Adrenal gland (tissue), 12 donors: ENCODE measurements around the gene TWNK. TPM values are rescaled to one million over a fixed set of nuclear protein-coding genes. Genes with fewer than 3 reads are reported as not detected.

Experiments
- DNase-seq, 7 donors: peaks; one replicate each; pipeline ENCODE4 v3.0.0-alpha.2; 2019 to 2020
- H3K27ac ChIP-seq, 5 donors: fragments of 200-600 bp; sonication (generic) in 4 of 5; 1 replicate in 3 of 5; 2 replicates in 2 of 5; pipeline versions ENCODE4 v1.5.1 to v1.8.0; 2016 to 2020; ENCODE audit warnings: mild to moderate bottlenecking in 1 of 5
- H3K27me3 ChIP-seq: fragments of 200-600 bp; 2 replicates; pipeline ENCODE4 v1.8.0; 2021
- H3K36me3 ChIP-seq, 2 donors: fragments of 200-600 bp; replicated peaks in 1 of 2; 1 replicate in 1 of 2; 2 replicates in 1 of 2; pipeline versions ENCODE4 v1.5.1 to v1.8.0; 2018 to 2022
- H3K4me1 ChIP-seq, 2 donors: fragments of 200-600 bp; replicated peaks in 1 of 2; 1 replicate in 1 of 2; 2 replicates in 1 of 2; pipeline versions ENCODE4 v1.5.1 to v1.8.0; 2018 to 2021
- H3K4me3 ChIP-seq, 4 donors: fragments of 200-600 bp; sonication (generic) in 3 of 4; one replicate each; pipeline ENCODE4 v1.5.1; 2016 to 2018
- H3K9me3 ChIP-seq, 3 donors: fragments of 200-600 bp; sonication (generic) in 1 of 3; replicated peaks in 1 of 3; 1 replicate in 2 of 3; 2 replicates in 1 of 3; pipeline versions ENCODE4 v1.5.1 to v1.8.0; 2016 to 2021
- CTCF ChIP-seq, 6 experiments: fragments of 450-650 bp in 4 of 6; fragments of 200-600 bp in 2 of 6; sonication (generic) in 1 of 6; IDR thresholded peaks; 1 replicate in 5 of 6; 2 replicates in 1 of 6; pipeline versions ENCODE4 v1.5.1 to v1.8.0; 2016 to 2021; ENCODE audit warnings: antibody characterized with exemption in 6 of 6, mild to moderate bottlenecking in 2 of 6, moderate library complexity in 1 of 6
- POLR2A ChIP-seq, 2 donors: fragments of 450-650 bp; IDR thresholded peaks; one replicate each; pipeline ENCODE4 v1.6.1; 2017; ENCODE audit warnings: antibody characterized with exemption in 2 of 2, mild to moderate bottlenecking in 2 of 2, moderate library complexity in 1 of 2
- WGBS, 4 donors: extraction: QIAGEN DNeasy Blood & Tissue Kit in 2 of 4; methylation state at CpG; one replicate each; pipeline versions ENCODE4 v1.1.5 to v1.1.7; 2013 to 2017; 5-methylcytosine and 5-hydroxymethylcytosine counted together
- intact Hi-C, 2 donors: fragments of 100-400 bp; cut with DNase I; formaldehyde crosslinking; loops; one replicate each; pipeline versions ENCODE4 v1.14.1 to v1.15.0; 2022 to 2023
- microRNA counts, 2 donors: library from miRNA; unstranded; fragments of <30 nt; microRNA quantifications; one replicate each; lab custom pipeline; 2016
- microRNA-seq, 3 donors: library from miRNA; unstranded; fragments of <30 nt; microRNA quantifications; one replicate each; pipeline ENCODE4, GENCODE V29; 2017 to 2020
- polyA plus RNA-seq, 3 donors: library from polyadenylated mRNA; stranded (reverse); fragments of 200-250 nt in 2 of 3; fragments of 350-450 nt in 1 of 3; fragmentation: Illumina TruSeq in 1 of 3; extraction: RNeasy Lipid Tissue Mini Kit (QIAGEN cat#74804) in 1 of 3; gene quantifications; one replicate each; pipeline ENCODE4 v1.2.3, GENCODE V29; 2013 to 2014
- small RNA-seq, 2 donors: library from RNA; depleted of rRNA; stranded (forward); fragments of <200 nt; gene quantifications; one replicate each; pipeline ENCODE3, GENCODE V24; 2016
- total RNA-seq, 9 donors: library from RNA; depleted of rRNA in 4 of 9; stranded (reverse); fragments of >200 nt in 4 of 9; fragments of 120-200 nt in 1 of 9; fragmentation: NEBNext Ultra II Directional in 1 of 9; extraction: Animal tissue kit (Norgen Biotek cat#: 25700) in 1 of 9; gene quantifications; one replicate each; pipeline versions ENCODE4 v1.1.0 to v1.2.4, GENCODE V29; 2013 to 2023
- donor health status: healthy with polysubstance abuse.
- donor health status: Bipolar disorder and iron deficiency.
- donor health status: DM: yes; HTN: yes; CAD: no.
- donor health status: DM: no; HTN: no; CAD: no.
- donor health status: DM: no; HTN: no; CAD: no.
- donor health status: DM: yes; HTN: yes; CAD: no.

The TWNK gene
- total and polyA plus RNA-seq, 12 donors, result 5.3 to 21.8 (median 9.3) TPM

DNA sequence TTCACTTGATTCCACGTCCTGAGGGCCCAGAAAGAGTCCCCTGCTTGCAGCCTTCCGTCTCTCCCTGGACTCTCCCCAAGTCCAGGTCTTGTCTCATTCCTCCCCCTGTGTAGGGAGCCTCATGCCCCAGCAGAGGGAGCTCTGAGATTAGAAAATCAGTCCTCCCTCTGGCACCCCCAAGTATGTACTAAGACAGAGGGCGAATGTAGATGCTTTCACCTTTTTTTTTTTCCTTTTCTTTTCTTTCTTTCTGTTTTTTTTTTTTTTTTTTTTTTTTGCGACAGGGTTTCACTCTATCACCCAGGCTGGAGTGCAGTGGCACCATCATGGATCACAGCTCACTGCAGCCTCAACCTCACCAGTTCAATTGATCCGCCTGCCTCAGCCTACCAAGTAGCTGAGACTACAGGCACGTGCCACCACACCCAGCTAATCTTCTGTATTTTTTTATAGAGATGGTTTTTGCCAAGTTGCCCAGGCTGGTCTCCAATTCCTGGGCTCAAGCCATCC is 54.0 kb downstream of the TWNK start:
- H3K36me3 ChIP-seq, result peaks cover 0 to 38% of the 10 kb centered on the region in 2 donors
- peak overlapping the region in 2 of 5 donors; percentile 89 to 90 for H3K27ac ChIP-seq
- WGBS, 4 donors, result 20 to 25% (median 23%) methylated on average over 6 of the region's 6 CpGs
- H3K27me3 ChIP-seq, result no peaks in the 10 kb centered on the region
- H3K9me3 ChIP-seq, result no peaks in the 10 kb centered on the region
- TF ChIP-seq POLR2A (IDR thresholded peaks at IDR 0.05) (no peak), CTCF (IDR thresholded peaks at IDR 0.05) (peak; percentile 73 to 95 (median 82))
- no peak overlapping the region for H3K4me3 ChIP-seq
- peaks cover 3 to 19% of the 10 kb centered on the region in 2 donors for H3K4me1 ChIP-seq
- intact Hi-C loops, result no loop called here
- DNase-seq, result peak; percentile 84 to 95 (median 90)

DNA sequence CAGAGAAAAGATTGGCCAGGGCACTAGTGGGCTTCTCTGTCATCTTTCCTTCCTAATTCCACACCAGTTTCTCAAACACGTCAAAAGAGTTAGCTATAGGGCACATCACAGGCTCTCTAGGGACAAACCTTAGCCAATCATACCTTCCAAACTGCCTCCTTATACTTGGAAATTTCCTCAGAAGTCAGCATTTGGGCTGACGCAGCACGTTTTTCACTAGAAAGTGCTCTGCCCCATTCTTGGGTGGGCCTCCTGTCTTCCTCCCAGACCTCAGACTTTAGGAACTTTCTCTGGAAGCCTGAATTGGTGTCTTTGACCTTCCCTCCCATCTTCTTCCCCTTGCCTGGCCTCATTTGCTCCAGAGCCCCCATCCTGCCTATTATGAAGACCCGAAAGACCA is 54.8 kb downstream of the TWNK start:
- H3K9me3 ChIP-seq, result no peaks in the 10 kb centered on the region
- intact Hi-C loops, result no loop called here
- WGBS, 4 donors, result 65 to 71% (median 69%) methylated on average over 4 of the region's 4 CpGs

GRCh38 chr10:101042667-101043362 is 55.5 kb downstream of the TWNK start:
- H3K36me3 ChIP-seq, result peaks cover 0 to 23% of the 10 kb centered on the region in 2 donors
- intact Hi-C loops, result no loop called here
- DNase-seq, result peak; percentile 96 to 99 (median 98)
- H3K27ac ChIP-seq, result peak overlapping the region; percentile 86 to 95 (median 89)
- peaks cover 3 to 19% of the 10 kb centered on the region in 2 donors for H3K4me1 ChIP-seq
- H3K27me3 ChIP-seq, result peaks cover 13% of the 10 kb centered on the region
- peak overlapping the region in 3 of 4 donors; percentile 52 to 58 (median 56) for H3K4me3 ChIP-seq
- 2 to 5% (median 3%) methylated on average over 33 to 40 of the region's 40 CpGs for WGBS, 4 donors
- H3K9me3 ChIP-seq, result no peaks in the 10 kb centered on the region
- TF ChIP-seq POLR2A (IDR thresholded peaks at IDR 0.05) (peak; percentile 38 to 65), CTCF (IDR thresholded peaks at IDR 0.05) (no peak)

More for the DNA sequence above, 54.8 kb downstream of the TWNK start:
- peak overlapping the region in 2 of 4 donors; percentile 52 to 58 for H3K4me3 ChIP-seq
- H3K27ac ChIP-seq, result peak overlapping the region; percentile 86 to 95 (median 89)
- peaks cover 0 to 30% of the 10 kb centered on the region in 2 donors for H3K36me3 ChIP-seq
- H3K27me3 ChIP-seq, result peaks cover 7% of the 10 kb centered on the region
- peaks cover 3 to 19% of the 10 kb centered on the region in 2 donors for H3K4me1 ChIP-seq
- no peak for TF ChIP-seq CTCF (IDR thresholded peaks at IDR 0.05)
- TF ChIP-seq POLR2A (IDR thresholded peaks at IDR 0.05), result no peak
- no peak for DNase-seq

GRCh38 chr10:101043363-101043707 is 56.0 kb downstream of the TWNK start:
- Histone ChIP-seq H3K36me3 (peaks cover 0 to 18% of the 10 kb centered on the region in 2 donors), H3K4me3 (peak overlapping the region in 3 of 4 donors; percentile 52 to 58 (median 56)), H3K27ac (peak overlapping the region; percentile 86 to 95 (median 89)), H3K27me3 (peaks cover 18% of the 10 kb centered on the region), H3K9me3 (no peaks in the 10 kb centered on the region), H3K4me1 (peaks cover 3 to 19% of the 10 kb centered on the region in 2 donors)
- WGBS, 4 donors, result 11 to 29% (median 22%) methylated on average over 2 of the region's 2 CpGs
- intact Hi-C loops, result no loop called here
- TF ChIP-seq CTCF (IDR thresholded peaks at IDR 0.05) (no peak), POLR2A (IDR thresholded peaks at IDR 0.05) (no peak)
- no peak for DNase-seq

MicroRNAs within 50 kb of the gene (microRNA counts, 767-probe panel; counts per million panel counts)
- 0 counts per million in 2 donors for microRNA hsa-miR-608 (lab: Ali Mortazavi, UCI)

Small RNAs within 50 kb of the gene (microRNA-seq; reads per million reads assigned to microRNA genes)
- 0 to 0.45 (median 0) reads per million in 3 donors for gene MIR608

Small RNAs within 50 kb of the gene (small RNA-seq; reads per million reads assigned to genes)
- gene MIR608, result 0 reads per million in 2 donors

Other genes starting within 250 kb of the TWNK start
- gene PAX2, start 242.0 kb upstream of the TWNK start, total RNA-seq, result under 1 TPM in 2 of 9 donors, not detected in 7; 0.13 to 0.25 TPM
- gene PAX2, start 242.0 kb upstream of the TWNK start, polyA plus RNA-seq, result under 1 TPM in 2 of 3 donors, not detected in 1; 0.07 to 0.08 TPM
- gene SLF2, start 74.6 kb upstream of the TWNK start, total RNA-seq, result 10 to 100 TPM; 19.8 to 88.7 (median 37.4) TPM
- gene SLF2, start 74.6 kb upstream of the TWNK start, polyA plus RNA-seq, result 10 to 100 TPM; 20.9 to 34.6 (median 31.2) TPM
- 10 to 100 TPM in 5 of 9 donors, 1 to 10 TPM in 4; 6.0 to 21.5 (median 13.9) TPM for gene SEMA4G, start 18.0 kb upstream of the TWNK start, total RNA-seq
- gene SEMA4G, start 18.0 kb upstream of the TWNK start, polyA plus RNA-seq, result 10 to 100 TPM; 14.1 to 16.8 (median 14.3) TPM
- gene MRPL43, start within 50 bp of the TWNK start, total RNA-seq, result 100 to 1,000 TPM in 7 of 9 donors, 10 to 100 TPM in 2; 92.7 to 214 (median 129) TPM
- gene MRPL43, start within 50 bp of the TWNK start, polyA plus RNA-seq, result 100 to 1,000 TPM in 2 of 3 donors, 10 to 100 TPM in 1; 58.4 to 188 (median 175) TPM
- 100 to 1,000 TPM in 4 of 9 donors, 10 to 100 TPM in 5; 30.1 to 161 (median 96.8) TPM for gene LZTS2, start 12.3 kb downstream of the TWNK start, total RNA-seq
- 100 to 1,000 TPM in 2 of 3 donors, 10 to 100 TPM in 1; 12.2 to 232 (median 126) TPM for gene LZTS2, start 12.3 kb downstream of the TWNK start, polyA plus RNA-seq
- gene PDZD7, start 43.6 kb downstream of the TWNK start, total RNA-seq, result 1 to 10 TPM in 2 of 9 donors, under 1 TPM in 6, not detected in 1; 0.13 to 1.9 (median 0.57) TPM
- gene PDZD7, start 43.6 kb downstream of the TWNK start, polyA plus RNA-seq, result 1 to 10 TPM in 2 of 3 donors, under 1 TPM in 1; 0.18 to 3.5 (median 1.0) TPM
- 10 to 100 TPM; 20.4 to 54.0 (median 36.1) TPM for gene SFXN3, start 43.7 kb downstream of the TWNK start, total RNA-seq
- gene SFXN3, start 43.7 kb downstream of the TWNK start, polyA plus RNA-seq, result 10 to 100 TPM; 24.1 to 32.8 (median 25.7) TPM
- gene KAZALD1, start 74.4 kb downstream of the TWNK start, total RNA-seq, result 1 to 10 TPM; 1.3 to 5.4 (median 2.1) TPM
- gene KAZALD1, start 74.4 kb downstream of the TWNK start, polyA plus RNA-seq, result 1 to 10 TPM in 2 of 3 donors, under 1 TPM in 1; 0.55 to 3.9 (median 2.9) TPM
- gene TLX1, start 143.8 kb downstream of the TWNK start, total RNA-seq, result not detected
- gene TLX1, start 143.8 kb downstream of the TWNK start, polyA plus RNA-seq, result not detected
- under 1 TPM in 1 of 9 donors, not detected in 8; 0.14 TPM for gene LBX1, start 241.9 kb downstream of the TWNK start, total RNA-seq
- gene LBX1, start 241.9 kb downstream of the TWNK start, polyA plus RNA-seq, result not detected